ENCODE data around the gene PSME2. TPM values are rescaled to one million over a fixed set of nuclear protein-coding genes. Genes with fewer than 3 reads are reported as not detected.
A peak's percentile ranks its signal among the peaks of the same experiment; 100 is the strongest.

PSME2 gene
- total RNA-seq, 4 donors from 2014 or later, result 13.7 to 53.2 (median 21.5) TPM

- Histone ChIP-seq H3K27me3 (peaks cover 0 to 2% (median 0%) of the 10 kb centered on the region in 3 donors), H3K9me3 (no peaks in the 10 kb centered on the region), H3K4me1 (peaks cover 23 to 30% of the 10 kb centered on the region in 2 donors), H3K27ac (no peak overlapping the region), H3K4me3 (no peak overlapping the region), H3K36me3 (peaks cover 0 to 52% of the 10 kb centered on the region in 2 donors)
- TF ChIP-seq CTCF (IDR thresholded peaks at IDR 0.05 in 4 of 5, conservative IDR thresholded peaks at IDR 0.05 in 1 of 5) (no peak), POLR2A (IDR thresholded peaks at IDR 0.05) (no peak)
- DNase-seq (no peak), ATAC-seq (no peak)
- intact Hi-C loops (cut with DNase I; ENCODE audit: low total_unique reads), result loop anchor here (10.0 kb wide), 1 partner anchor 130 kb away; the partner anchor contains the start of genes DHRS1 and NOP9
- in situ Hi-C loops (cut with MboI; ENCODE audit: low sequenced_read_pairs in 4 of 4), result loop anchor here in 1 of 4 donors (5.0 kb wide), 1 partner anchor 107 kb away; no protein-coding TSS in a partner anchor
Observed at GRCh38 chr14:24164518-24164991, 18.1 kb upstream of the PSME2 start.

- ATAC-seq (no peak), DNase-seq (no peak)
- Histone ChIP-seq H3K4me1 (peaks cover 23 to 30% of the 10 kb centered on the region in 2 donors), H3K9me3 (no peaks in the 10 kb centered on the region), H3K27me3 (no peaks in the 10 kb centered on the region), H3K27ac (peak overlapping the region; percentile 85 to 90 (median 89)), H3K36me3 (peaks cover 0 to 68% of the 10 kb centered on the region in 2 donors), H3K4me3 (peak overlapping the region; percentile 63 to 70 (median 66))
- in situ Hi-C loops (cut with MboI; ENCODE audit: low sequenced_read_pairs in 4 of 4), result loop anchor here in 1 of 4 donors (5.0 kb wide), 1 partner anchor 105 kb away; no protein-coding TSS in a partner anchor
- TF ChIP-seq CTCF (IDR thresholded peaks at IDR 0.05 in 4 of 5, conservative IDR thresholded peaks at IDR 0.05 in 1 of 5) (no peak), POLR2A (IDR thresholded peaks at IDR 0.05) (no peak)
- intact Hi-C loops (cut with DNase I; ENCODE audit: low total_unique reads), result loop anchor here (10.0 kb wide), 1 partner anchor 133 kb away; the partner anchor contains the start of genes DHRS1 and NOP9
Observed at GRCh38 chr14:24162093-24162492, 15.7 kb upstream of the PSME2 start.

GRCh38 chr14:24160850-24161804, 14.7 kb upstream of the PSME2 start, which contains the start of gene IRF9:
Gene IRF9 (plus strand): TSS chr14:24161265. CDS start chr14:24162145, 880 bp downstream.
- no peaks in the 10 kb centered on the region for H3K27me3 ChIP-seq
- intact Hi-C loops (cut with DNase I; ENCODE audit: low total_unique reads) (loop anchor here (1.0 to 10.0 kb wide), 6 partner anchors 14 to 134 kb away; partner anchors contain the start of genes DCAF11, DHRS1, IPO4 and NOP9), in situ Hi-C loops (cut with MboI; ENCODE audit: low sequenced_read_pairs in 4 of 4) (loop anchor here in 1 of 4 donors (5.0 kb wide), 1 partner anchor 104 kb away; no protein-coding TSS in a partner anchor)
- H3K27ac ChIP-seq, result peak within 1 kb of the TSS; percentile 85 to 90 (median 89)
- DNase-seq (peak; percentile 84 to 94), ATAC-seq (peak; percentile 96 to 97)
- H3K4me1 ChIP-seq, result peaks cover 23 to 30% of the 10 kb centered on the region in 2 donors
- no peaks in the 10 kb centered on the region for H3K9me3 ChIP-seq
- peak; percentile 14 to 49 for TF ChIP-seq POLR2A (IDR thresholded peaks at IDR 0.05)
- peak; percentile 90 to 95 (median 94) for TF ChIP-seq CTCF (IDR thresholded peaks at IDR 0.05 in 4 of 5, conservative IDR thresholded peaks at IDR 0.05 in 1 of 5)
- peaks cover 0 to 74% of the 10 kb centered on the region in 2 donors for H3K36me3 ChIP-seq
- peak within 1 kb of the TSS; percentile 63 to 70 (median 66) for H3K4me3 ChIP-seq

GRCh38 chr14:24160499-24160849, 14.1 kb upstream of the PSME2 start:
- Histone ChIP-seq H3K4me3 (no peak overlapping the region), H3K27me3 (no peaks in the 10 kb centered on the region), H3K4me1 (peaks cover 23 to 30% of the 10 kb centered on the region in 2 donors), H3K9me3 (no peaks in the 10 kb centered on the region), H3K36me3 (peaks cover 0 to 74% of the 10 kb centered on the region in 2 donors), H3K27ac (peak overlapping the region; percentile 85 to 90 (median 89))
- no peak for ATAC-seq
- TF ChIP-seq POLR2A (IDR thresholded peaks at IDR 0.05), result no peak
- TF ChIP-seq CTCF (IDR thresholded peaks at IDR 0.05 in 4 of 5, conservative IDR thresholded peaks at IDR 0.05 in 1 of 5), result no peak
- no peak for DNase-seq
- intact Hi-C loops (cut with DNase I; ENCODE audit: low total_unique reads) (loop anchor here (2.0 to 10.0 kb wide), 4 partner anchors 46 to 134 kb away; partner anchors contain the start of genes DCAF11, DHRS1, NOP9 and NRL), in situ Hi-C loops (cut with MboI; ENCODE audit: low sequenced_read_pairs in 4 of 4) (loop anchor here in 1 of 4 donors (5.0 kb wide), 1 partner anchor 103 kb away; no protein-coding TSS in a partner anchor)

All from gastrocnemius medialis (tissue), 4 donors.